ENCODE measurements around the gene DOK7. TPM values are rescaled to one million over a fixed set of nuclear protein-coding genes. Genes with fewer than 3 reads are reported as not detected.

The DOK7 gene
- total and polyA plus RNA-seq, 4 donors = 0.40 to 2.6 (median 1.6) TPM

GRCh38 chr4:3473181-3473950 lies 10.3 kb downstream of the DOK7 start:
- 74% methylated on average over 40 of the region's 41 CpGs for WGBS (ENCODE audit: insufficient coverage)
- H3K4me1 ChIP-seq (ENCODE audit: control insufficient read depth, insufficient read depth, low read length) = peaks cover 33% of the 10 kb centered on the region
- no peak overlapping the region for H3K27ac ChIP-seq (ENCODE audit: low read depth, low read length)
- no peak overlapping the region for H3K4me3 ChIP-seq (ENCODE audit: low read depth, low read length)
- no peaks in the 10 kb centered on the region for H3K27me3 ChIP-seq (ENCODE audit: control insufficient read depth, insufficient read depth, low read length)
- H3K36me3 ChIP-seq (ENCODE audit: control insufficient read depth, insufficient read depth, low read length) = peaks cover 7% of the 10 kb centered on the region
- DNase-seq (ENCODE audit: low read depth in 4 of 6, low spot score in 6 of 6) = peak in 1 of 6 donors; percentile 19
- H3K9me3 ChIP-seq (ENCODE audit: control insufficient read depth, insufficient read depth, low read length) = no peaks in the 10 kb centered on the region

GRCh38 chr4:3473996-3474765 lies 11.1 kb downstream of the DOK7 start:
- Histone ChIP-seq H3K36me3 (ENCODE audit: control insufficient read depth, insufficient read depth, low read length) (peaks cover 10% of the 10 kb centered on the region), H3K9me3 (ENCODE audit: control insufficient read depth, insufficient read depth, low read length) (no peaks in the 10 kb centered on the region), H3K4me3 (ENCODE audit: low read depth, low read length) (no peak overlapping the region), H3K27ac (ENCODE audit: low read depth, low read length) (no peak overlapping the region), H3K27me3 (ENCODE audit: control insufficient read depth, insufficient read depth, low read length) (no peaks in the 10 kb centered on the region), H3K4me1 (ENCODE audit: control insufficient read depth, insufficient read depth, low read length) (peaks cover 35% of the 10 kb centered on the region)
- DNase-seq (ENCODE audit: low read depth in 4 of 6, low spot score in 6 of 6) = peak in 2 of 6 donors; percentile 66 to 67
- whole genome bisulfite sequencing (ENCODE audit: insufficient coverage) = 66% methylated on average over 7 of the region's 13 CpGs

DNA sequence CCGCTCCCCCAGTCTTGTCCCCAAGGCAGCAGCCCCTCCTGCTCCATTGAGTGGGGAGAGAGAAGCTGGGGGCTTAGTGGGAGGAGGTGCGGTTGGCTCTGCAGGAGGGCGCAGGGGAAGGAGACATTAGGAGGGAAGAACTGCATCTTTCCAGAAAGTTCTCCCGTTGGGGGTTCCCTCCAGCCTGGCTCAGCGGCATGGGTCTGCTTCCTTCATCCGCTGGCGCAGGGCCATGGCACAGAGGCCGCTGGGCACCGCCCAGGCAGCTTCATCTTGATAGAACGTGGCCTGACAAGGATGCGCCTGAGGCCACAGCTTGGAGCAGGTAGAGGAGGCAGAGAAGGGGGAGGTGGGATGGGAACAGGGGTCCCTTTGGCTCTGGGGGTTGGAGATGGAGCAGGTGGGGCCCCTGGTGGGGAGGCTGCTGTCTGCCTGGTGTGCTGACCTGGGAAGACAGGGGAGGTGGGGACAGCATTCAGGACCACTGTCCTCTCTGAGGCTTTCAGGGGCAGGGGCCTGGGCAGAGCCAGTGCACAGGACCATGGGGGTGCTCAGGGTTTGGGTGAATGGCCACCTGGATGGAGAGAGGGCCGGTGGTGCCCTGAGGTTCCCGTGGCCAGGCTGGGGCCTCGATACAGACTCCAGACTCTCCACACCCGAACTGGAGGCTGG lies 12.1 kb downstream of the DOK7 start:
- no peak overlapping the region for H3K27ac ChIP-seq (ENCODE audit: low read depth, low read length)
- no peaks in the 10 kb centered on the region for H3K9me3 ChIP-seq (ENCODE audit: control insufficient read depth, insufficient read depth, low read length)
- H3K27me3 ChIP-seq (ENCODE audit: control insufficient read depth, insufficient read depth, low read length) = no peaks in the 10 kb centered on the region
- 87% methylated on average over 13 of the region's 15 CpGs for WGBS (ENCODE audit: insufficient coverage)
- H3K4me3 ChIP-seq (ENCODE audit: low read depth, low read length) = no peak overlapping the region
- DNase-seq (ENCODE audit: low read depth in 4 of 6, low spot score in 6 of 6) = no peak
- peaks cover 35% of the 10 kb centered on the region for H3K4me1 ChIP-seq (ENCODE audit: control insufficient read depth, insufficient read depth, low read length)
- peaks cover 10% of the 10 kb centered on the region for H3K36me3 ChIP-seq (ENCODE audit: control insufficient read depth, insufficient read depth, low read length)

- DNase-seq (ENCODE audit: low read depth in 4 of 6, low spot score in 6 of 6) = no peak
- H3K27ac ChIP-seq (ENCODE audit: low read depth, low read length) = no peak overlapping the region
- H3K4me3 ChIP-seq (ENCODE audit: low read depth, low read length) = no peak overlapping the region
- peaks cover 39% of the 10 kb centered on the region for H3K4me1 ChIP-seq (ENCODE audit: control insufficient read depth, insufficient read depth, low read length)
- H3K36me3 ChIP-seq (ENCODE audit: control insufficient read depth, insufficient read depth, low read length) = peaks cover 10% of the 10 kb centered on the region
- no peaks in the 10 kb centered on the region for H3K9me3 ChIP-seq (ENCODE audit: control insufficient read depth, insufficient read depth, low read length)
- whole genome bisulfite sequencing (ENCODE audit: insufficient coverage) = 89% methylated on average over 15 of the region's 22 CpGs
- peaks cover 2% of the 10 kb centered on the region for H3K27me3 ChIP-seq (ENCODE audit: control insufficient read depth, insufficient read depth, low read length)
These were observed 12.7 kb downstream of the DOK7 start for GRCh38 chr4:3475713-3476260.

GRCh38 chr4:3476341-3476747 lies 13.2 kb downstream of the DOK7 start:
- Histone ChIP-seq H3K4me1 (ENCODE audit: control insufficient read depth, insufficient read depth, low read length) (peaks cover 42% of the 10 kb centered on the region), H3K9me3 (ENCODE audit: control insufficient read depth, insufficient read depth, low read length) (no peaks in the 10 kb centered on the region), H3K36me3 (ENCODE audit: control insufficient read depth, insufficient read depth, low read length) (peaks cover 10% of the 10 kb centered on the region), H3K27ac (ENCODE audit: low read depth, low read length) (no peak overlapping the region), H3K27me3 (ENCODE audit: control insufficient read depth, insufficient read depth, low read length) (peaks cover 2% of the 10 kb centered on the region), H3K4me3 (ENCODE audit: low read depth, low read length) (no peak overlapping the region)
- no peak for DNase-seq (ENCODE audit: low read depth in 4 of 6, low spot score in 6 of 6)
- 90% methylated on average over 14 of the region's 22 CpGs for WGBS (ENCODE audit: insufficient coverage)

DNA sequence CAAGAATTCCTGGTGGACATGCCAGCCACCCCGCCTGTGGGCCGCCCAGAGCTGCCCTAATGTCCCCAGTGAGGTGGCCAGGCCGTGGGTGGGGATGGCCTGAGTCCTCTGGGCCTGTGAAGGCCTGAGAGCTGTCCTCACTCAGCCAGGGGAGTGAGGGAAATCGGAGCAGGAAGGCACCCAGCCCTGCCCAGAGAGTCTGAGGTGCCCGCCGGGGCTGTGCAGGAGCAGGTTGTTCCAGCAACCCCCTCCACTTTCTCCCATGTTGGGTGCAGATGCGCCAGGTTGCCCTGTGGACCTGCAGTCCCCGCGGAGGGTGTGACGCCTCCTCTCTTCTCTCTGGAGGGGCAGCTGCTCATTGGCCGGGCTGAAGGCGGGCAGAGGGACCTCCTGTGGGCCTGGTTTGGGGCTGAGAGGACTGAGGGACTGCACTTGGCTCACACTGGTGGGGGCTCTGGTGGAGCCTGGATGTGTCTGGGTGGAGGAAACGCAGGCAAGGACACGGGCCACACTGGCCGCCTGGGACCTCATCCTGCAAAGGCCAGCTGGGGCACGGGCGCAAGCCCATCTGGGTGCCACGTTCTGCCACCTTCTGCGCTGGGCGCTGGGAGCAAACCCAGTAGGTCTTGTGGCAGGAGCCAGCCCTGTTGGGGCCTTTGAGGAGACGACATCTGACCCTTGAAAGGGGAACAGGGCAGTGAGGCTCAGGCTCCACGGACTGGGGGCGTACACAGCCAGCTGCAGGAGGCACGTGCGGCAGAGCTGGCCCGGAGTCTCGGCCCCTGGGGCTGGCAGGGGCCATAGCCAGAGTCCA lies 14.0 kb downstream of the DOK7 start:
- DNase-seq (ENCODE audit: low read depth in 4 of 6, low spot score in 6 of 6) = no peak
- 85% methylated on average over 23 of the region's 27 CpGs for WGBS (ENCODE audit: insufficient coverage)
- H3K27me3 ChIP-seq (ENCODE audit: control insufficient read depth, insufficient read depth, low read length) = peaks cover 2% of the 10 kb centered on the region
- peaks cover 10% of the 10 kb centered on the region for H3K36me3 ChIP-seq (ENCODE audit: control insufficient read depth, insufficient read depth, low read length)
- H3K9me3 ChIP-seq (ENCODE audit: control insufficient read depth, insufficient read depth, low read length) = no peaks in the 10 kb centered on the region
- no peak overlapping the region for H3K4me3 ChIP-seq (ENCODE audit: low read depth, low read length)
- no peak overlapping the region for H3K27ac ChIP-seq (ENCODE audit: low read depth, low read length)
- H3K4me1 ChIP-seq (ENCODE audit: control insufficient read depth, insufficient read depth, low read length) = peaks cover 42% of the 10 kb centered on the region

DNA sequence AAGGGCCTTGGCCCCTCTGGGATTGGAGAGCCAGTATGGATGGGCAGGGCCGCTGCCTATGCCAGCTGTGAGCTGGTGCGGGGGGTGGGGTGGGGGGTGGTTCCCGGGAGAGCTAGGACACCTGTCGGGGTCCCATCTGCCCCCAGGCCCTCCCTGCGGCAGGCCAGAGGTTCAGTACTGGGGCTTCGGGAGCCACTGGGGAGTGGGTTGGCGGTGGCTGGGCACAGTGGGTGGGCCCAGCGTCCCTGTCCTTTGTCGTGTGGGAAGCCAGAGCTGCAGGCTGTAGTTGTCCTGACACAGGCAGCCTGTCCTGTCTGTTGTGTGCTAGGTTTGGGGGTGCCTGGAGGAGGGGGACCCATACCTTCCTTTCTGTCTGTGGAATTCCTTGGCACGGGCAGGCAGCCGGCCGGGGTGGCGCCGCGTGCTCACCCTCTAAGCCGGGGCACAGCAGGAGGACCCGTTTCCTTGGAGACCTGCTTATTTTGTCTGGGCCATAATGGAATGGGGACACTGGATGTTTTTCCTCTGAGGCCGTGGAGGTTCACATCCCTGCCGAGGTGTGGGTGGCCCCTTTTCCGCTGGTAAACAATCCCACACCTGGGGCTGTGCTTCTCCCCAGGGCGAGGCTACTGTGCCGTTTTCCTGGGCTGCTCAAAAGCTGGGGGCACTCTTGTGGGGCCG lies 14.8 kb downstream of the DOK7 start:
- Histone ChIP-seq H3K27ac (ENCODE audit: low read depth, low read length) (no peak overlapping the region), H3K36me3 (ENCODE audit: control insufficient read depth, insufficient read depth, low read length) (peaks cover 10% of the 10 kb centered on the region), H3K4me1 (ENCODE audit: control insufficient read depth, insufficient read depth, low read length) (peaks cover 41% of the 10 kb centered on the region), H3K4me3 (ENCODE audit: low read depth, low read length) (no peak overlapping the region), H3K9me3 (ENCODE audit: control insufficient read depth, insufficient read depth, low read length) (no peaks in the 10 kb centered on the region), H3K27me3 (ENCODE audit: control insufficient read depth, insufficient read depth, low read length) (peaks cover 7% of the 10 kb centered on the region)
- peak in 1 of 6 donors; percentile 28 for DNase-seq (ENCODE audit: low read depth in 4 of 6, low spot score in 6 of 6)
- 31% methylated on average over 23 of the region's 23 CpGs for WGBS (ENCODE audit: insufficient coverage)

DNA sequence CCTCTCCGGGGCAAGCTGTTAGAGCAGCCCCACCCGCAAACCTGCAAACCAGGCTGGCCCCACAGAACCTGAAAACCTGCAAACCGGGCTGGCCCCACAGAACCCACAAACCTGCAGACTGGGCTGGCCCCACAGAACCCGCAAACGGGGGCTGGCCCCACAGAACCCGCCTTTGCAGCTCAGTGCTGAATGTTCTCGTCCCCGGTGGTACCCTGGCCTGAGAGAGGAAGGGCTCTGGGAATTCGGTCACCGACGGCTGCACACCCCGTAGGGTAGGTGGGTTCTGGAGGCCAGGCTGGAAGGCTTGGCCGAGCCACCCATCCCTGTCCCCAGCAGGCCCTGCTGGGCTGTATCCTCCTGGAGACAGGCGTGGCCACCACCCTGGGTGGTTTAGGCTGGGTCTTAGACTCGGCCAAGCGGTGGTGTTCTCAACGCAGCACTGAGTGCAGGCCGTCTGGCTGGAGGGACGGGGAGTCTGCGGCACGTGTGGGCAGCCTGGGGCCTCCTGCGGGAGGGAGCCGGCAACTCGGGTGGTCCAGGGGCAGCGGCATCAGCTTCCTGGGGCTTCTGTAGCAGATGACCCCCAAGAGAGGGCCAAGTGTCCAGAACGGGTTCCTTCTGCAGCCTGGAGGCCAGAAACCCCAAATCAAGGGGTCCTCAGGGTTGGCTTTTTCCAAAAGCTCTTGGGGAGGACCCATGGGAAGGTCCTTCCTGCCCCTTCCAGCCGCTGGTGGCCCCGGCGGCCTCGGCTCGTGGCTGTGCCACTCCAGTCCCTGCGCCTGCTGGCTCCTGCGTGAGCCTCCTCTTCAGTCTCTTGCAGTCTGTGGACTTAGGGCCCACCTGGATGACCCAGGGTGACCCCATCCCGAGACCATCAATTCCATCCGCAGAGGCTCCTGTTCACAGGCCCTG lies 15.6 kb downstream of the DOK7 start:
- peaks cover 39% of the 10 kb centered on the region for H3K4me1 ChIP-seq (ENCODE audit: control insufficient read depth, insufficient read depth, low read length)
- no peak overlapping the region for H3K4me3 ChIP-seq (ENCODE audit: low read depth, low read length)
- DNase-seq (ENCODE audit: low read depth in 4 of 6, low spot score in 6 of 6) = no peak
- H3K27me3 ChIP-seq (ENCODE audit: control insufficient read depth, insufficient read depth, low read length) = peaks cover 12% of the 10 kb centered on the region
- no peaks in the 10 kb centered on the region for H3K9me3 ChIP-seq (ENCODE audit: control insufficient read depth, insufficient read depth, low read length)
- peaks cover 6% of the 10 kb centered on the region for H3K36me3 ChIP-seq (ENCODE audit: control insufficient read depth, insufficient read depth, low read length)
- no peak overlapping the region for H3K27ac ChIP-seq (ENCODE audit: low read depth, low read length)
- 87% methylated on average over 35 of the region's 35 CpGs for WGBS (ENCODE audit: insufficient coverage)
